HG03175 (cell line): Measurements from ENCODE around the gene SERGEF.

Source experiments
- ATAC-seq: cut with Tn5 transposase; IDR thresholded peaks from one replicate; pipeline ENCODE4 v1.9.1; 2021; ENCODE audit warnings: mild to moderate bottlenecking, moderate library complexity; ENCODE audit not compliant: unreplicated experiment

SERGEF gene

DNA sequence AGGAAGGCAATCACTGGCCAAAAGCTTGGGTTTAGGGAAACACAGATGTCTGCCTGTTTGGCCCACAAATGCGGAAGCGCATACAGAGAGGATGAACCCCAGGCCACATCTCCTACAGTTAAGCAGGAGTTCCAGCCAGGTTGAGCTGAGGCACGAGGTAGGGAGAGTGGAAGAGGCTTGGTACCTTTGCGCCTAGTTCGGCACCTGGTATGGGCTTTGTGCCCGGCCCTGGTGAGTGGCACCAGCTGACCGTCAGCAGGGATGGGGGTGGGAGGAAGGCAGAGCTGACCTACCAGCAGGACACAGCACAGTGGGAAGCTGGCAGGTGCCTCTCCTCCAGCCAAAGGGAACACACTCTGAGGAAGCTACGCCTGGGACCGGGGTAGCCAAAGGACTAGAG lies 220.7 kb downstream of the SERGEF start:
- no peak for ATAC-seq

DNA sequence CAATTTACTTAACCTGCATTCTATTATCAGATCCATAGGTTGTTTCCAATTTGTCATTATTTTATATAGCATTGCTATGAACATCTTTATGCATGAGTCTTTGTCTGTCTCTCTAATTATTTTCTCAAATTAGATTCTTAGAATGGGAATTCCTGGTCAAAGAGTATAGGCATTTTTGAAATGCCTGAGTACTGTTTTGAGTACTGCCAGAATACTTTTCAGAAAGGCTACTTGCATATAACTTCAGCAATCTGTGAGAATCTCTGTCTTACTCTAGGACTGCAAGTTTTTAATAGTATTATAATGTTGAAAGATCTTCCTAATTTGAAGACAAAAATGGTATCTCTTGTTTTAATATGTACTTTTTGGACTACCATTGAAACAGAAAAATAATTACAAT lies 221.7 kb downstream of the SERGEF start:
- ATAC-seq: no peak

DNA sequence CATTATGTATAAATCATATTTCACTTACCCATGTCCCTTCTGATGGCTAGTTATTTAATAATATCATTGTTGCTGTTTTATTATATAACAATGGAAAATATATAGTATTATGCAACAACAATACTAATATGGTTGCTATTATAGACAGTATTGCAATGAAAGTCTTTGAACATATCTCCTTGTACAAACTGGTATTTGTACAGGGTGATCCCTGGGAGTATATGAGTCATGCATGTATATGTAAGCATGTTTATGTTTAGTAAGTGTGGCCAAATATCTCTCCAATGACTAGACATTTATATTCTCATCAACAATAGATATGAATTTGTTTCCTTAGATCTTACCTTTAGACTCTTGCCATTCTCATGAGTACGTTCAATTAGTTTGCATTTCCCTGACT lies 222.4 kb downstream of the SERGEF start:
- no peak for ATAC-seq

DNA sequence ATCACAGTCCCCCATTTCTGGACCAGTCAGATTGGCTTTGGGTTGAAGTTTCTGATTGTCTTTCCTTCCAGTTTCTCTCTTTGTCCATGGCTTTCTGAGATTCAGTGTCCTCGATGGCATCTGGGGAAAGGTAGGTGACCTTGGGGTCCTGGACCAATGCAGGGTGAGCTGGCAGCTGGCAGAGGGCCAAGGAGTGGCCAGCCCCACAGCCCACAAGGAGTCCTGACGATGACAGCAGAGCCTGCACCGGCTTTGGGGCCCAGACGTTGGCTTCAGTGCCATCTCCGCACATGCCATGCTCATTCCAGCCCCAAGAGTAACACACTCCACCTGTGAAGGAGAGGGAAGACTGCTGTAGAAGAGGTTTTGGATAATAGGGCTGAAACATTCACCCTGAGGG lies 224.8 kb downstream of the SERGEF start:
- ATAC-seq: no peak

DNA sequence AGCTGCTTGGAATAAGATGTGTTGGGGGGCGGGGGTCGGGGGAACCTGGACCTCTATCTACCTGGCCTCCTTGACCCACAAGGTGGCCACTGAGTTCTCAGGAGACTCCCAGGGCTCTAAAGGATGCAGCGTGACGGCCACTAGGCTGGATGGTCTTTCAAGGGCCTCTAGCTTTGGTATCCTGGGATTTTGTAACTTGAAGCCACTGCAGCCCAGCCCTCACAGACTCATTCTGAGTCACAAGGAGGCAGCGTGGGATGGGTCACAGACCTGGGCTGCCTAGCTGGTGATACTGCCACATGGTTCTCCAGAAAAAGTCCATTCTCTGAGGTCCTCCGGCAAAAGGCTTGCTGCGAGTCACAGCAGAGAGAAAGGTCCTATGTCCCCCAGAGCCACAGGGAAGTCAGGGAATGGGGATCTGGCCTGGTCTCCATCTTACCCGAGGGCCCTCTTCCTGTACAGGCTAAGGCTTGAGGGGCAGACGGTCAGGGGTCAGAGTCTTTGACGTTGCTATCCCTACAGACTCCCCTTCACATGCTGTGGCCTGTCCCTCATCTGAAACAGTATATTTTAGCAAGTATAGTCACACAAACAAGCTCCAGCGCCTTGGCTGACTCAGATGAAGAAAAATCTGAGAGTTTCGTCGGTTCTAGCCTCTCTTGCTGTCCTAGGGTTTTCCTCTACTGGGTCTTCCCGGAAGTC lies 225.9 kb downstream of the SERGEF start:
- no peak for ATAC-seq

DNA sequence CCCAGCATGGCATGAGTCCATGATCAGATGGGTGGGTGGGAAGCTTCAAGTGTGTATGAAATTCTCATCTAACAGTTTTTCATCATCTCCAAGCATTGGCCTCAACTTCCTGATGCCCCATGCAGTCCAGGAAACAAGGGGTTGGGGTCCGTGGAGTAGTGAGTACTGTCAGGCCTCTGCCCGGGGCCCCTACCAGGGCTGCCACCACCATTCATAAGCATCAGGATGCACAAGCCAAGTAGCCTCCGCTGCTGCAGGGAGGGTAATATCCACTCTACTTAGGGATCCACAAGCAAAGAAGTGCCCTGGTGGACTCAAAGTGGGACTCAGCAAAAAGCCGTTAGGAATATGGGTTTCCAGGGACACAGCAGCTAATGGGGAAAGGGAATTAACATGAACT lies 229.0 kb downstream of the SERGEF start:
- no peak for ATAC-seq

DNA sequence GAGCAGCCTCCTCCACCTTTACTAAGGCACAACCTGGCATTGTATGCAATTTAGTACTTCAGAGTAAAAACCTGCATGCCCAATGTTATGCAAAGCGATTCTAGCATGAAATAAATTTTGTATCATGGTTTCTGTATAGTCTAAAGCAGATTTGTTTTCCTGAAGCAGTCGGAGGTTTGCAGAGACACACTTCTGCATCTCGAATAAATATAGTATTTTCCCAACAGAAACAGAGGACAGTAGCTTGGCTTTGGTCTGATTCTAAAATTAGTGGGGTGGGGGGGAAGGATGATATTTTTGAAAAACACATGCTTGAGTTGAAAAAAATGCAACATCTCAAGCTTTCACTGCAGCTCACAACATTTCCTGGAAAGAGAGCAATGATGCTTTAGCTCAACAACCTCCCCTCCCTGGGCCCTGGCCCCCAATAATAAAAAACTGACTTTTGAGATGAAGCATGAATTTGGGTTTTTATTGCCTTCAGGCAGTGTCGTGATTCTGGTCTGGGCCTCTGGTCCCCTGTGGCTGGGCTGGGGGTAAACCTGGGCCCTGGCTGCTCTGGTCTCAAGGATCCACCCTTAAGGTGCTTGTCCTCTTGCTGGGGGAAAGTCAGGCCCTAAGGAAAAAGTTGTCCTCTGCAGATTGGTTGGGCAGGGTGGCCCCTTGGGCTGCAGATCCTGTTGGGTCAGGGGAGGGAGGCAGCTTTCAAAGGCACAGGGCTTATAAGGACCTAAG lies 230.1 kb downstream of the SERGEF start:
- ATAC-seq: no peak

DNA sequence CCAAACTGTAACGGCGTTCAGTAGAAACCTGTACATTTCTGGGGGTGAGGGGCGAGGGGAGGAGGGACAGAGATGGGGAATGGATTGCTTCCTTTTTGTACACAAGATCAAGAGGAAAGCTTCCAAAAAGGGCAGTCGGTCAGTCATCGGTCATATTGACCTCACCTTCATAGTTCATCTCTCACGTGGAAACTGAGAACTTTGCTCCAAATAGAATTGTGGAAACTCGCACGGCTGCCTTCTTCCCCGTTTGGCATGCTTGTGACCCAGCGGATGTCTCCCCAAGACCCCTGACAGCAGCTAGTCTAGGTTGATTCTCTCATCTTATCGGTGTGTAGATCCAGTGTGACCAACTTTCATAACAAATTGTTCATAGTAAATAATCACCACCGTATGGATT lies 230.7 kb downstream of the SERGEF start:
- no peak for ATAC-seq

DNA sequence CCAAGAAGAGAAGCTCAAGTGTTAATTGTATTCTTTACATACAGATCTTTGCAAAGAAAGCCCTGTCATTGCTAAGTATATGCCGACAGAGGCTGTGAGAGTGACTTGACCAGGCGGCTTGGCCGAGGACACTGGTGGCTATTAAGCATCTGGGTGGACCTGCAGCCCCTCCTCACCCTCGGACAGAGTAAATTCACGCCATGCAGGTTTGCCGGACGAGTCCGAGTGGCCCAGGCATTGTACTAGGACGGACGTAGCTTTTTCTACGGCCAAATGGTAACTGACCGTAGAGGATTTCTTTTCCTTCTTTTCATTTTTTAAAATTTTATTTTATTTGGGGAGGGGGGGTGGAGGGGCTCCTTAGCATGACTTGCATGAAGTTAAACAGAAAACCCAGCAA lies 231.2 kb downstream of the SERGEF start:
- no peak for ATAC-seq

DNA sequence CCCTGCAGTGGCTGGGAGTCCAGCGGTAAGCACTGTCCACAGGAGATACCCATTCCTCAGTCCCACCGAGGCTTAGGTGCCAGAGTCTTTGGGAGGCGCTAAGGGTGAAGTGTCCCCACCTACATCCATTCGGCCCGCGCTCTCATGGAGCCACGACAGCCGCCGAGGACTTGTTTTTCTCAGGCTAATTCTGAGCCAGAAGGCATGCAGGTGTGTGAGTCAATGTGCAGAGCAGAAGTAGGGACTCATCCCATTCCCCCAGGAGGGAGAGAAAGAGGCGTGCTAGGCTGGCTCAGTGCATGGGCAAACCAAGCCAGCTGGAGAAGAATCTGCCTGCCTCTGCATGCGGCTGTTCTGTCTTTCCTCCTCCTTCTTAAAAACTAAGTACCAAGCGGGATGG lies 231.6 kb downstream of the SERGEF start:
- no peak for ATAC-seq

DNA sequence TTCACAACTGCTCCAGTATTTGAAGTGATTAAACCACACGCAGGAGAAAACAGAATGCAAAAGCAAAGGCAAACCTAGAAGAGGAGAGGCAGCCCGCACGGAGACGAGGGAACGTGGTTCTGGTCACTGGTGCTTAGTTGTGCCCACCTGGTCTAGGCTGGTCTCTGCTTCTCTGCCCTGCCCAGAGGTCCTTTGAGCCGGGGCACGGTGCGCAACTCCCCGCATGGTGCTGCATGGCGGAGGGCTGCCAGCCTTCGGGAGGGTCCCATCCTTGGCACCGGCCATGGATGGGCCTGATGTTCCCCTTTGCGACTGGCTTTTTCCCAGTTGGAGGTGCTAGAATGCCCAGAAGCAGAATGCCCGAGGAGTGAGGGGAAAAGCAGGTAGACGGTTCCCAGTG lies 232.2 kb downstream of the SERGEF start:
- ATAC-seq: no peak

DNA sequence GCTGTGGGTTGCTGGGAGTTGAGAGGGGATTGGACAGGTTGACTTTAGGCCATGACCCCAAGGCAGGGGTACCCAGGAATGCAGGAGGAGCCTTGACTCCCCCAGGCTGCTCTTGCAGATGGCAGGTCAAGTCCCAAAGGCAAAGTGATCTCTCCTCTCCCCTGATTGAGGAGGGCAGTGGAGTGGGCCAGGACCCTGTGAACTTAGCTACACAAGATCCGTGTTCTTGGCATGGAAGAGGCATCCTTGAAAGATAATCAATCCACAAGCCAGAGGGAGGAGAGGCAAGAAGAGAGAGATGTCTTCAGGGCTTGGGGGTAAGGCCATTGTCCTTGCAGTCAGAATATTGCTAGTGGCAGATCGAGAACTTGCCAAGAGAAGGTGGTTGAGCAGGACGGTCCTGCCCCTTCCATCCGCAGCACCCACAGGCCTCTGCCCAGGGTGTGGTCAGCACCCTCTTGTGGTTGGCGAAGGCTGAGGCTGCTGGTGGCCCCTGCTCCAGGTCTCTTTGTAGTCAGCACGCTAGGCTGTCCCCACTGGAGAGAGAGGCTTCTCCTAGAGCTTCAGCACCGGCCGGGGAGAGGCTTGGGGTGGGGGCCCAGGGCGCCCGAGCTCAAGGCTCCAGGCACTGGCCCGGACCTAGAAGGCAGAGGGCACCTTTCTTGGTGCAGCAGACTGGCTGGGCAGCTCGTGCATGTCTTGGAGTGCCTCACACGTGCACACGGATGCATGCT lies 232.8 kb downstream of the SERGEF start:
- no peak for ATAC-seq

DNA sequence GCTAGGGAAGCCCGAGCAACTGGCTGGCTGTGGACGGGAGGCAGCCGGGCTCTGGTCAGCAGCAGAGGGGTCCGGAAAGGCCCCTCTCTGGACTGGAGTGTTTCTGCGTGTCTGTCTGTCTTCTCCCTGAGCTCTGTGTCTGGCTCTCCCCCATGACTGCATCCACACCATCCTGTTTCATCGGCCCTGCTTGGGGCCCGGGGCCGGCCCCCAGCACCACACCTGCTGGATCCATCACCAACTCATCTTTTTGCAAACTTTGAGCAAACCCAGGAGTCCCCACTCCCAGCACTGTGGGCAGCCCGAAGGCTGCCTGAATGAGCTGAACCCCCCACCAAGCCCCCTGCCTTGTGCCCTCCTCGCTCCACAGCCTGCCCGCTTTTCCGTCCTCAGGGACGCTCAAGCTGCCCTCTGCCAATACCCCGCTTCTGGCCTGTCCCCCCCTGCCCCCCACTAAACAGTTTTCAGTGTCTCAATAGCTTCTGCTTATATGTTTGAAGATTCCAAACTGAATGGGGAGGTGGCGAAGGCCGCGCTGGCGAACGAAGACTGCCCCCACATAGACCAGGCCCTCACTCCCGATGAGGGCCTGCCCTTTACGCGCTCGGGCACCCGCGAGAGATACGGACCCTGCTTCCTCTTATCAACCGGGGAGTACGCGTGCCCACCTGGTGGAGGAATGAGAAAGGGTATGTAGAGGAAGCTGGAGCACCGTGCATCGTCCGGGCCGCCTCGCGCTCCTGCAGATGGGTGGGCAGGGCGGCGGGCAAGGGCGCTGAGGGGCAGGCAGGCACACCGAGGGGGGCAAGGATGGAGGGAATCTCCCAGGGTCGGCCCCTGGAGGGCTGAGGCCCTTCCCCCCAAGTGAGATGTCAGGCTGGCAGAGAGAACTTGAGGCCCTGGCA lies 233.6 kb downstream of the SERGEF start:
- no peak for ATAC-seq

DNA sequence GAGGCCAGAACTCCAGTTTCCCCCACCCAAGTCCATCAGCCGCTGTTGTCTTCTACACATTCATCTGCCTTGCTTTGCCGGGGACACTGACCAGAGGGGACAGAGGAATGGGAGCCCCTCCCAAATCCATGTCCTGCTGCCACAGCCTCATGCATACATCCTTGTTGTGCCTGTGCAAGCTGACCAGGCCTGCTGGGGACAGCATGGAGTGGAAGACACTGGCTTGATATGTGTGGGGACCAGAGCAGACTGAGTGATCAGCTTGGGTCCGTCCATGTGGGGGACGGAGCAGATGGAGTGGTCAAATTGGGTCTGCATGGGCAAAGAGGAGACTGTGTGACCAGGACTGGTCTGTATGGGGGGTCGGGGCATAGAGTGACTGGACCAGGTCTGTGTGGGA lies 234.5 kb downstream of the SERGEF start:
- no peak for ATAC-seq

DNA sequence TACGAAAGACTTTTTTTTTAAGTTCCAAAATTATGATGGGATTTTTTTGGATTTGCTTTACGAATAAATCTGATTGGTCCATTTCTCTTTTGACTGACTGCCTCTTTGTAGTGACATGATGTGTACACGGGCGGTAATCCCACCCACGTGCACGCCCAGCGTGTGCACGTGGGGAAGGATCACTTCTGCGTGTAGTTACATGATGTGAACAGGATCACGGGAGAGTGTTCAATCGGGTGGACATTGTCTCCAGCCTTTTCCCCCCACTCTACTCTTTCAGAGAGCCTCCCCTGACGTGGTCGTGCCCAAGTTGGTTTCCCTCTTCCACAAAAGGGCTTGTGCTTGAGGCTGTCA lies 235.1 kb downstream of the SERGEF start:
- no peak for ATAC-seq

DNA sequence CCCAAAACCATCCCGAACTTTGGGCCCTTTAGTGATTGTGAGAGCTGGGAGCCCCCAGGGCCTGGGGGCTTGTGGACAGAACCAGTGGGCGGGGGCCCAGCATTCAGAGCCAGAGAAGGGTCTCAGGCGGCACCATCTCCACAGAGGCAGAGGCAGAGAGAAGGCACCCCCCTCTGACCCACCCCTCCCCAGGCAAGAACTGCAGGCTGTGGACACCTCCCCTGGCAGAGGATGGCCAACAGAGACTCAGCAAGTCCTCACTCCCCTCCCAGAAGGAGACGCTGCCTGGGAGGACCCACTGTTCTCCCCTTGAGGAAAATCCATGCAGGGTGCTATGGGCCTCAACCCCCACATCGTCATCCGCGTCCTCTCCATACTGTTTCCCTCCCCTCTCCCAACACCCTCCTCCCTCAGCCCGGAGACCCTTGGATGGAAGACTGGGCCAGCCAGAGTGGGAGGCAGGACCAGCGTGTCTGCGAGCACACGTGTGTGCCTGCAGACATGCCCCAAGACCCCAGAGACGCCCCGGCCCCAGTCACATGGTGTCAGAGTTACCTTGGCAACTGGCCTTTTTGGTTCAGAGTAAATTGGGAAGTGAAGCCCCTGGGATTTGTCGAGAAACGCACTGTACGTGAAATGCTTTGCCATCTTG lies 235.6 kb downstream of the SERGEF start:
- ATAC-seq: no peak

DNA sequence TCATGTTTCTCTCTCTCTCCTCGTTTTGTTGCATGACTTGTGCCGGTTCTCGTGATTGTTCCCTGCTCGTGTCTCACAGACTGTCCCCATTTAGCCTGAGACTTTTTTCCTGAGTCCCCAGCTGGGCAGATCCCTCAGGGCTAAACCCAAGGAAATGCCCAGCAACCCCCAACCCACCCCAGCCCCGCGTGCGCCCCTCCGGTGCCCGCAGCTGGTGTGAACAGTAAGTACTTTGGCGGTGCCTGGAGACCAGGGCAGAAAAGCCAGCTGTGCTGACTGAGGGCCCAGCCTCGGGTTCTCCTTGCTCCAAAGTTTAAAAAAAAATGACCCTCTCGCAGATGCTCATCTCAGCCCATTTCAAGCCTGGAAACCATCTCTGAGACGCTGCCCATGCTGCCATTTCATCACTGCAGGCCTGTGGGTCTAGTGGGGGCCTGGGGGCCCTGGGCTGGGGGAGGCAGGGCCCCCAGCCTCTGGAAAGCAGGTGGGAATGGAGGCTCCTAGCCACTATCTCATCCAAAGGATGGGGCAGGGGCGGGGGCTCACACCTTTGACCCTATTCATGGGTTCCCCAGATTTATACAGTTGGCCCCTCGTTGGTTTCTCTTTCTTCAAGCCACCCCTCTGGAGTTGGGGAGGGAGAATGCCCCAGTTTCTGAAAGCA lies 236.5 kb downstream of the SERGEF start:
- no peak for ATAC-seq

DNA sequence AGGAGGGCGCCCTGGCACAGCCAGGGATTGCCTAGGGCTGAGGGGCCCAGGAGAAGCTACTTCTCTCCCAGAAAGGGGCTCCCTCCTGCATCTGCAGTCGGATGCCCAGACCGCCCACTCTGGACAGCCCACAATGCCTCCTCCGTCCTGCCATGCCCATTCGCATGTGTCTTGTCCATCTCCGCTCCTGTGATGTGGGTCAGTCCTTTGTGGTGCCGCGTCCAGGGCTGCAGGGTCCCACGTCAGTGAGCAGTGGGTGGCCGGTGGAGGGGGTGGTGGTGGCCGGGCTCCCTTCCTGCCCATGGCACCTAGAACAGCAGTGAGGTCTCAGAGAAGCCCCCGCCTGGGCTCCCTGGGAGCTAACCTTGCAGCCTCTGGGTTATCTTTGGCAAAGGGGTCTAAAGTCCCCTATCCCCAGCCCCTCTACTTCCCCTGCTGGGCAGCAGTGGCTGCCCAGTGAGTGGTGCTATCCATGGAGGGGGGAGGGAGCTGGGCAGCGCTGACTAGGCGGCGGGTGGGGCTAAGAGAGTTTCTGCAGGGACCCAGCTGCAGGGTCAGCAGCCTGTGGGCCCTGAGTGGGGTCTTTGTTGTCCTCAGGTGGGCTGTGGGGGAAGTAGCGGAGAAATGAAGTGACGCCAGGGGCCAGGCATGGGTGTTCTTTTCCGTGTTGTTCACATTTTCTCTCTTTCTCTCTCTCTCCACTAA lies 237.2 kb downstream of the SERGEF start:
- no peak for ATAC-seq

DNA sequence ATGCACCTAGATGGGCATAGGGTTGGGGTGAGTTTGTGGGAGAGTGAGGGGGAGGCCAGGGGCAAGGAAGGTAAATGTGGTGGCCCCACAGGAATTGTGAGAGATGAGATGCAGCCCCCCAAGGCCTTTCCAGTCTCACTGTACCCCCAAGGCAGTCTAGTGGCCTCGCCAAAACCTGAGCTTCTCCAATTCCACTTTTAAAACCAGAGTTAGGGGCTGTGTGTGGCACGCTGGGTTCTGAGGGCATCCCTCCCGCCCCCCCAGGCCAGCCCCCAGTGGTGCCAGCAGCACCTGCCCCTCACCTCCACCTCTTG lies 237.9 kb downstream of the SERGEF start:
- no peak for ATAC-seq
